ENCODE measurements around the gene TRMT6. TPM values are rescaled to one million over a fixed set of nuclear protein-coding genes. Genes with fewer than 3 reads are reported as not detected.

TRMT6 gene
- total RNA-seq, 1 donor from 2014 or later, result 9.6 TPM

DNA sequence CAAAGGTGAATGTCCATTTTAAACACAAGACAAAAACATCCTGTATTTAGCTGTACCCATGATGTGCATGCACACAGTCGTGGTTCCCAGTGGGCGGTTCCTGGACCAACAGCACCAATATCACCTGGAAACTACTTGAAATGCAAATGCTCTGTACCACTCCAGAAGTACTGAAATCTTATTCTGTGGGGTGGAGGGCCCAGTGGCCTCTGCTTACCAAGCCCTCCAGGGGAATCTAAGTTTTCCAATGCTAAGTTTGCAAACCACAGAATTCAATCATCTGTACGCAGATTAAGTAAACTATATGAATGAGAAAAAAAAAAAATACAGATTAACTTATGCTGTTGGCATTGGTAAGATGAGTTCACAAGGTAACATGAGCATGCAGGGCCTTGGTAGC, 14.1 kb downstream of the TRMT6 start:
- H3K27me3 ChIP-seq, result no peaks in the 10 kb centered on the region
- H3K4me3 ChIP-seq, result no peak overlapping the region
- DNase-seq (ENCODE audit: extremely low spot score in 2 of 2), result no peak
- H3K36me3 ChIP-seq, result peaks cover 0 to 33% of the 10 kb centered on the region in 2 donors
- intact Hi-C loops (cut with DNase I), result no loop called here
- TF ChIP-seq POLR2AphosphoS5 (IDR thresholded peaks at IDR 0.05; ENCODE audit: insufficient read depth in 1 of 2, low read depth in 1 of 2) (no peak), POLR2A (IDR thresholded peaks at IDR 0.05) (no peak)
- TF ChIP-seq, protein P1, sequence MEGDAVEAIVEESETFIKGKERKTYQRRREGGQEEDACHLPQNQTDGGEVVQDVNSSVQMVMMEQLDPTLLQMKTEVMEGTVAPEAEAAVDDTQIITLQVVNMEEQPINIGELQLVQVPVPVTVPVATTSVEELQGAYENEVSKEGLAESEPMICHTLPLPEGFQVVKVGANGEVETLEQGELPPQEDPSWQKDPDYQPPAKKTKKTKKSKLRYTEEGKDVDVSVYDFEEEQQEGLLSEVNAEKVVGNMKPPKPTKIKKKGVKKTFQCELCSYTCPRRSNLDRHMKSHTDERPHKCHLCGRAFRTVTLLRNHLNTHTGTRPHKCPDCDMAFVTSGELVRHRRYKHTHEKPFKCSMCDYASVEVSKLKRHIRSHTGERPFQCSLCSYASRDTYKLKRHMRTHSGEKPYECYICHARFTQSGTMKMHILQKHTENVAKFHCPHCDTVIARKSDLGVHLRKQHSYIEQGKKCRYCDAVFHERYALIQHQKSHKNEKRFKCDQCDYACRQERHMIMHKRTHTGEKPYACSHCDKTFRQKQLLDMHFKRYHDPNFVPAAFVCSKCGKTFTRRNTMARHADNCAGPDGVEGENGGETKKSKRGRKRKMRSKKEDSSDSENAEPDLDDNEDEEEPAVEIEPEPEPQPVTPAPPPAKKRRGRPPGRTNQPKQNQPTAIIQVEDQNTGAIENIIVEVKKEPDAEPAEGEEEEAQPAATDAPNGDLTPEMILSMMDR (IDR thresholded peaks at IDR 0.05), result no peak
- H3K4me1 ChIP-seq, result no peaks in the 10 kb centered on the region
- no peaks in the 10 kb centered on the region for H3K9me3 ChIP-seq
- no peak overlapping the region for H3K27ac ChIP-seq

DNA sequence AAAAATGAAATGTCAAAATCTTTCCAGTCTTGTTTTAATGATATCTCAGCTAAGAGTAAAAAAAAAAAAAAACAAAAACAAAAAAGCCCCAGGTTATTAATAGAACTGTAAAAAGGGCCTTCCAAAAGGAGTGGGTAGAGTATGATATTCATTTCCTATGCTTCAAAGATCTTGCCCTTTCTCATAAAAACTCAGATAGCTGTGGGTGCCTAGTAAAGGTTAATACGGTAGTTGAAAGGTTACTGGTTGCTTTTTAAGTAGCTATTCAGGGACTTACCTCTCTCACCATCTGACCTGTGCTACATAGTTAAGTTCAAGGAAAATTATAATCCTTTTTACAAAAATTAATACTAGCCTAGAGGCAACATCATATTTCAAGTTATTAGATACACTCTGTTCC, 14.9 kb downstream of the TRMT6 start:
- Histone ChIP-seq H3K4me3 (no peak overlapping the region), H3K27me3 (no peaks in the 10 kb centered on the region), H3K4me1 (no peaks in the 10 kb centered on the region), H3K9me3 (no peaks in the 10 kb centered on the region), H3K27ac (no peak overlapping the region), H3K36me3 (peaks cover 0 to 24% of the 10 kb centered on the region in 2 donors)
- TF ChIP-seq, protein P1 (IDR thresholded peaks at IDR 0.05), result no peak
- no peak for TF ChIP-seq POLR2AphosphoS5 (IDR thresholded peaks at IDR 0.05; ENCODE audit: insufficient read depth in 1 of 2, low read depth in 1 of 2)
- TF ChIP-seq POLR2A (IDR thresholded peaks at IDR 0.05), result no peak
- intact Hi-C loops (cut with DNase I), result no loop called here
- DNase-seq (ENCODE audit: extremely low spot score in 2 of 2), result no peak

DNA sequence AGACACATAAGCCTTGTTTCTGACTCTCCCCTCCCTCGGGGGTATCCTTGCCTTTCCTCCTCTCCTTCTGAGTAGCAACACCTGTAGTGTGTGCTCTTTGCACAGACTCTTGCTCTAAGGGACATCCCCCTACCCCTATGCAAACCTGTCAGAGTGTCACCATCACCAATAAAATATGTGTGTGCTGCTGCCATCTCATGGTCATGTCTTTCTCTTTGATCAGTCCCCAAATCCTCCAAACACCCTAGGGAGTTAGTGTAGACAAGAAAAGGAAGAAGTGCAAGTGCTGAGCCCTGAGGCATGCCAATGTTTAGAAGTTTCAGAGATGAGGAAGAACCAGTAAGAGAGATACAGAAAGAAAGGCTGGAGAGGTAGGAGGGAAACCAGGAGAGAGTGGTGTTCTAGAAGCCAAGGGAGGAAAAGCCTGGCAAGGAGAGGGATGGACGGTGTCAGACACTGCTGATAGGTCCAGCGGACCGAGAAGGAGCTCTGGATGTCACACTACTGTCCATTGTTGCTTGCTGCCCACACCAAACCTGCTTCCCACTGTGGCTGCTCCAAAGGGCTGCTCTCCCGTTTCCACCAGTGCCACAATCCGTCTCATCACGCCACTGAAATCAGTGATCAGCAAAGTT, 16.4 kb downstream of the TRMT6 start:
- no peak for TF ChIP-seq POLR2A (IDR thresholded peaks at IDR 0.05)
- TF ChIP-seq, protein P1 (IDR thresholded peaks at IDR 0.05), result no peak
- no peak for TF ChIP-seq POLR2AphosphoS5 (IDR thresholded peaks at IDR 0.05; ENCODE audit: insufficient read depth in 1 of 2, low read depth in 1 of 2)
- Histone ChIP-seq H3K27ac (no peak overlapping the region), H3K4me3 (no peak overlapping the region), H3K9me3 (no peaks in the 10 kb centered on the region), H3K4me1 (no peaks in the 10 kb centered on the region), H3K27me3 (no peaks in the 10 kb centered on the region), H3K36me3 (peaks cover 0 to 9% of the 10 kb centered on the region in 2 donors)
- no peak for DNase-seq (ENCODE audit: extremely low spot score in 2 of 2)
- intact Hi-C loops (cut with DNase I), result no loop called here

DNA sequence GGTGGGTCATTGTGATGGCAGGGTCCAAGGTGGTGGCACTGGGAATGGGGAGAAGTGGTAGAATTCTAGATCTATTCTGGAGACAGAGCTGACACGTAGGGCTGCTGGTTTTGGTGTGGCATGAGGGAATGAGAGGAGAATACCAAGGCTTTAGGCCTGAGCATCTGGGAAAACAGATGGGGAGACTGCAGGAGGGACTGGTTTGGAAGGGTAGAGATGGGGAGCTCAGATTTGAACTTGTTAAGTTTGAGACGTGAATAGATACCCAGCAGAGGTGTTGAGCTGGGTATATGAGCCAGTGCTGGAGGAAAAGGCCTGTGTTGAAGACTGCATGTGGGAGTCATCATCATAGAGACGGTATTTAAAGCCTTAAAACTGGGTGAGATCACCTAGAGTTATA, 17.5 kb downstream of the TRMT6 start:
- Histone ChIP-seq H3K27me3 (no peaks in the 10 kb centered on the region), H3K9me3 (no peaks in the 10 kb centered on the region), H3K4me1 (no peaks in the 10 kb centered on the region), H3K27ac (no peak overlapping the region), H3K36me3 (no peaks in the 10 kb centered on the region), H3K4me3 (no peak overlapping the region)
- no peak for DNase-seq (ENCODE audit: extremely low spot score in 2 of 2)
- intact Hi-C loops (cut with DNase I), result no loop called here
- no peak for TF ChIP-seq POLR2AphosphoS5 (IDR thresholded peaks at IDR 0.05; ENCODE audit: insufficient read depth in 1 of 2, low read depth in 1 of 2)
- TF ChIP-seq, protein P1 (IDR thresholded peaks at IDR 0.05), result no peak

DNA sequence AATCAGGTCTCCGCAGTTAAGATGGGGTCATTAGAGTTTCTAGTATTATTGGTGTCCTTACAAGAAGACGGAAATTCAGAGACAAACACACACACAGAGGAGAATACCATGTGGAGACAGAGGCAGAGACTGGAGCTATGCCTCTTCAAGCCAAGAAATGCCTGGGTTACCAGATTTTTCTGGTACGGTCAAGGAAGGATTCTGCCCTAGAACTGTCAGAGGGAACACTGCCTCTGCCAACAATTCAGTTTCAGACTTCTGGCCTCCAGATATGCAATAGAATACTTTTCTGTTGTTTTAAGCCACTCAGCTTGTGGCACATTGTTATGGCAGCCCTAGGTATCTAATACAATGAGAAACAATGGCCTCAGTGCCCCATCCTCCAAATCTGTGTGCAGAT, 18.9 kb downstream of the TRMT6 start:
- Histone ChIP-seq H3K27ac (no peak overlapping the region), H3K36me3 (no peaks in the 10 kb centered on the region), H3K4me1 (no peaks in the 10 kb centered on the region), H3K4me3 (no peak overlapping the region), H3K9me3 (no peaks in the 10 kb centered on the region), H3K27me3 (no peaks in the 10 kb centered on the region)
- intact Hi-C loops (cut with DNase I), result no loop called here
- TF ChIP-seq POLR2A (IDR thresholded peaks at IDR 0.05) (no peak), POLR2AphosphoS5 (IDR thresholded peaks at IDR 0.05; ENCODE audit: insufficient read depth in 1 of 2, low read depth in 1 of 2) (no peak)
- TF ChIP-seq, protein P1 (IDR thresholded peaks at IDR 0.05), result no peak
- no peak for DNase-seq (ENCODE audit: extremely low spot score in 2 of 2)

Data from vagina (tissue), 2 donors.